NT2/D1 (cell line): ENCODE data around the gene FAM13A.

Experiments used
- DNase-seq: peaks from one replicate; pipeline ENCODE4 v3.0.0-alpha.2; 2011; ENCODE audit warnings: low read depth, low spot score
- H3K27me3 ChIP-seq: 2 replicates; pipeline ENCODE4 v1.6.0; 2011; ENCODE audit warnings: mild to moderate bottlenecking; ENCODE audit not compliant: insufficient read length, insufficient read depth
- H3K36me3 ChIP-seq: 2 replicates; pipeline ENCODE4 v1.6.1; 2011; ENCODE audit warnings: mild to moderate bottlenecking, low read length, mixed read lengths; ENCODE audit not compliant: insufficient read depth, insufficient read length
- H3K4me1 ChIP-seq: 2 replicates; pipeline ENCODE4 v1.5.1; 2011; ENCODE audit not compliant: insufficient read depth, insufficient read length
- H3K4me3 ChIP-seq: 2 replicates; pipeline ENCODE4 v1.5.1; 2011; ENCODE audit warnings: low read depth; ENCODE audit not compliant: insufficient read length
- H3K9ac ChIP-seq: 2 replicates; pipeline ENCODE4 v1.6.0; 2011; ENCODE audit warnings: low read depth; ENCODE audit not compliant: insufficient read length
- H3K9me3 ChIP-seq: 2 replicates; pipeline ENCODE4 v1.5.1; 2011; ENCODE audit warnings: mild to moderate bottlenecking, low read length; ENCODE audit not compliant: insufficient read depth
- SUZ12 ChIP-seq: IDR thresholded peaks from 2 replicates; pipeline ENCODE4 v1.6.1; 2011; ENCODE audit not compliant: insufficient read length, insufficient read depth; ENCODE audit errors: extremely low read depth
- YY1 ChIP-seq: IDR thresholded peaks from 2 replicates; pipeline ENCODE4 v1.6.1; 2011; ENCODE audit not compliant: insufficient read length, insufficient read depth
- ZNF274 ChIP-seq: IDR thresholded peaks from 2 replicates; pipeline ENCODE4 v1.6.1; 2011; ENCODE audit warnings: mild to moderate bottlenecking, low read depth, low read length

FAM13A gene

GRCh38 chr4:88841635-88842034 is 215.3 kb downstream of the FAM13A start:
- DNase-seq, result no peak
- no peaks in the 10 kb centered on the region for H3K36me3 ChIP-seq
- H3K9me3 ChIP-seq, result no peaks in the 10 kb centered on the region
- H3K27me3 ChIP-seq, result no peaks in the 10 kb centered on the region
- TF ChIP-seq YY1 (no peak), SUZ12 (no peak), ZNF274 (no peak)
- no peak overlapping the region for H3K4me3 ChIP-seq
- no peak overlapping the region for H3K9ac ChIP-seq
- H3K4me1 ChIP-seq, result no peaks in the 10 kb centered on the region

- no peaks in the 10 kb centered on the region for H3K36me3 ChIP-seq
- no peak overlapping the region for H3K4me3 ChIP-seq
- no peaks in the 10 kb centered on the region for H3K27me3 ChIP-seq
- H3K9ac ChIP-seq, result no peak overlapping the region
- DNase-seq, result no peak
- no peaks in the 10 kb centered on the region for H3K9me3 ChIP-seq
- no peak for TF ChIP-seq ZNF274
- no peak for TF ChIP-seq YY1
- TF ChIP-seq SUZ12, result no peak
- H3K4me1 ChIP-seq, result no peaks in the 10 kb centered on the region
These were observed 220.8 kb downstream of the FAM13A start for GRCh38 chr4:88836216-88836615.

- Histone ChIP-seq H3K9me3 (no peaks in the 10 kb centered on the region), H3K4me3 (no peak overlapping the region), H3K9ac (no peak overlapping the region), H3K36me3 (no peaks in the 10 kb centered on the region), H3K27me3 (no peaks in the 10 kb centered on the region), H3K4me1 (no peaks in the 10 kb centered on the region)
- DNase-seq, result no peak
- no peak for TF ChIP-seq ZNF274
- TF ChIP-seq SUZ12, result no peak
- TF ChIP-seq YY1, result no peak
These were observed 226.0 kb downstream of the FAM13A start for GRCh38 chr4:88831031-88831430.

- no peak overlapping the region for H3K4me3 ChIP-seq
- H3K4me1 ChIP-seq, result no peaks in the 10 kb centered on the region
- DNase-seq, result no peak
- H3K9me3 ChIP-seq, result no peaks in the 10 kb centered on the region
- TF ChIP-seq ZNF274 (no peak), SUZ12 (no peak), YY1 (no peak)
- H3K9ac ChIP-seq, result no peak overlapping the region
- no peaks in the 10 kb centered on the region for H3K27me3 ChIP-seq
- H3K36me3 ChIP-seq, result no peaks in the 10 kb centered on the region
These were observed 226.4 kb downstream of the FAM13A start for GRCh38 chr4:88830598-88830997.

- Histone ChIP-seq H3K9me3 (no peaks in the 10 kb centered on the region), H3K36me3 (no peaks in the 10 kb centered on the region), H3K4me3 (no peak overlapping the region), H3K4me1 (no peaks in the 10 kb centered on the region), H3K27me3 (no peaks in the 10 kb centered on the region), H3K9ac (no peak overlapping the region)
- DNase-seq, result no peak
- TF ChIP-seq SUZ12 (no peak), ZNF274 (no peak), YY1 (no peak)
These were observed 228.0 kb downstream of the FAM13A start for GRCh38 chr4:88828842-88829571.

GRCh38 chr4:88827442-88827841 is 229.5 kb downstream of the FAM13A start:
- Histone ChIP-seq H3K9ac (no peak overlapping the region), H3K27me3 (no peaks in the 10 kb centered on the region), H3K4me1 (no peaks in the 10 kb centered on the region), H3K4me3 (no peak overlapping the region), H3K36me3 (no peaks in the 10 kb centered on the region), H3K9me3 (no peaks in the 10 kb centered on the region)
- no peak for DNase-seq
- no peak for TF ChIP-seq ZNF274
- no peak for TF ChIP-seq SUZ12
- TF ChIP-seq YY1, result no peak

- Histone ChIP-seq H3K4me3 (no peak overlapping the region), H3K36me3 (no peaks in the 10 kb centered on the region), H3K27me3 (no peaks in the 10 kb centered on the region), H3K9ac (no peak overlapping the region), H3K4me1 (no peaks in the 10 kb centered on the region), H3K9me3 (no peaks in the 10 kb centered on the region)
- TF ChIP-seq ZNF274 (no peak), SUZ12 (no peak), YY1 (no peak)
- DNase-seq, result no peak
These were observed 230.2 kb downstream of the FAM13A start for GRCh38 chr4:88826771-88827170.

- Histone ChIP-seq H3K27me3 (no peaks in the 10 kb centered on the region), H3K4me1 (no peaks in the 10 kb centered on the region), H3K9me3 (no peaks in the 10 kb centered on the region), H3K9ac (no peak overlapping the region), H3K36me3 (no peaks in the 10 kb centered on the region), H3K4me3 (no peak overlapping the region)
- no peak for TF ChIP-seq ZNF274
- no peak for TF ChIP-seq YY1
- TF ChIP-seq SUZ12, result no peak
- DNase-seq, result no peak
These were observed 231.1 kb downstream of the FAM13A start for GRCh38 chr4:88825931-88826330.
